ENCODE data around the gene BRIP1. TPM values are rescaled to one million over a fixed set of nuclear protein-coding genes. Genes with fewer than 3 reads are reported as not detected.
"Not testable (repeated sequence)": the region's sequence is repeated elsewhere in the genome, so short reads cannot be mapped to it uniquely, and the experiment has no call there.

Gene BRIP1
- total RNA-seq, 1 experiment from 2014 or later: 30.2 TPM

DNA sequence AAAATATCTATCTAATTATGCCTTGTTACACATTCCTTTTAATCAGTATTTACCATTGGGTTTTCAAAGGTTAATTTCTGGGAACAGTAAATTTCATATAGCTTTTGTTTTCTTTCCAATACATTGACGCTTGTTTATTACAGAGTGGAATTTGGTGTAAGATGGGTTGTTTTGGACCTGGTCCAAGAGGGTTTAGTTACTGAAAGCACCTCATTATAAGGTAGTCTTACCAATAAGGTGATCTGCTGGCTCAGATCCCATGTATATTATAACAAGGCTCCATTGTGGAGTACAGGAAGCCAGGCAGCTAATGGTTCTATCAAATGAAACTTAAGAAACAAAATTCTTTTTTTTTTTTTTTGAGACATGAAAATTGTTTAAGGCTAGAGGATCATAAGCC lies 185.0 kb downstream of the BRIP1 start:
- no peaks in the 10 kb centered on the region for H3K36me3 ChIP-seq (ENCODE audit: insufficient read depth, low read length, poor library complexity, severe bottlenecking)
- no peak for DNase-seq (ENCODE audit: low spot score)
- ChIA-PET POLR2A (ENCODE audit: low non-redundant PET) (no interaction called here), CTCF (no interaction called here)
- no TSS peak for BruUV-seq (replicated peaks)
- no peak overlapping the region for H3K4me3 ChIP-seq (ENCODE audit: low read depth, low read length, poor library complexity, severe bottlenecking)
- no peak for TF ChIP-seq EZH2 (IDR thresholded peaks at IDR 0.05; ENCODE audit: borderline replicate concordance, low read depth, low read length, poor library complexity, severe bottlenecking)
- H3K9me3 ChIP-seq (ENCODE audit: low read depth, low read length, poor library complexity, severe bottlenecking): no peaks in the 10 kb centered on the region
- H3K27me3 ChIP-seq (replicated peaks; ENCODE audit: insufficient read depth, low read depth, low read length, poor library complexity): no peaks in the 10 kb centered on the region
- intact Hi-C loops (cut with micrococcal nuclease; ENCODE audit: unreplicated experiment): no loop called here
- H3K4me1 ChIP-seq (ENCODE audit: insufficient read depth, low read length, poor library complexity, severe bottlenecking): no peaks in the 10 kb centered on the region
- no peak overlapping the region for H3K27ac ChIP-seq (ENCODE audit: low read depth, low read length, poor library complexity, severe bottlenecking)

- H3K27ac ChIP-seq (ENCODE audit: low read depth, low read length, poor library complexity, severe bottlenecking); H3K36me3 ChIP-seq (ENCODE audit: insufficient read depth, low read length, poor library complexity, severe bottlenecking); DNase-seq (ENCODE audit: low spot score); H3K4me3 ChIP-seq (ENCODE audit: low read depth, low read length, poor library complexity, severe bottlenecking); BruUV-seq (replicated peaks); H3K27me3 ChIP-seq (replicated peaks; ENCODE audit: insufficient read depth, low read depth, low read length, poor library complexity); POLR2A ChIA-PET (ENCODE audit: low non-redundant PET); H3K4me1 ChIP-seq (ENCODE audit: insufficient read depth, low read length, poor library complexity, severe bottlenecking); H3K9me3 ChIP-seq (ENCODE audit: low read depth, low read length, poor library complexity, severe bottlenecking); intact Hi-C loops (cut with micrococcal nuclease; ENCODE audit: unreplicated experiment): not testable (repeated sequence)
- CTCF ChIA-PET: interaction anchor here (0.6 kb wide), 1 partner anchor 530 kb away, joined by 4 read pairs; no protein-coding TSS in a partner anchor
These were observed 186.0 kb downstream of the BRIP1 start for GRCh38 chr17:61677150-61677811.

GRCh38 chr17:61676522-61676921 lies 186.8 kb downstream of the BRIP1 start:
- H3K27ac ChIP-seq (ENCODE audit: low read depth, low read length, poor library complexity, severe bottlenecking); H3K36me3 ChIP-seq (ENCODE audit: insufficient read depth, low read length, poor library complexity, severe bottlenecking); H3K9me3 ChIP-seq (ENCODE audit: low read depth, low read length, poor library complexity, severe bottlenecking); H3K4me3 ChIP-seq (ENCODE audit: low read depth, low read length, poor library complexity, severe bottlenecking); intact Hi-C loops (cut with micrococcal nuclease; ENCODE audit: unreplicated experiment); DNase-seq (ENCODE audit: low spot score); H3K4me1 ChIP-seq (ENCODE audit: insufficient read depth, low read length, poor library complexity, severe bottlenecking); H3K27me3 ChIP-seq (replicated peaks; ENCODE audit: insufficient read depth, low read depth, low read length, poor library complexity); POLR2A ChIA-PET (ENCODE audit: low non-redundant PET); BruUV-seq (replicated peaks): not testable (repeated sequence)
- CTCF ChIA-PET: interaction anchor here (0.6 kb wide), 2 partner anchors 389 to 529 kb away, joined by 4 to 6 read pairs; no protein-coding TSS in a partner anchor

GRCh38 chr17:61674609-61675008 lies 188.7 kb downstream of the BRIP1 start:
- H3K27ac ChIP-seq (ENCODE audit: low read depth, low read length, poor library complexity, severe bottlenecking); H3K4me1 ChIP-seq (ENCODE audit: insufficient read depth, low read length, poor library complexity, severe bottlenecking); H3K4me3 ChIP-seq (ENCODE audit: low read depth, low read length, poor library complexity, severe bottlenecking); H3K27me3 ChIP-seq (replicated peaks; ENCODE audit: insufficient read depth, low read depth, low read length, poor library complexity); CTCF ChIA-PET; H3K36me3 ChIP-seq (ENCODE audit: insufficient read depth, low read length, poor library complexity, severe bottlenecking); BruUV-seq (replicated peaks); H3K9me3 ChIP-seq (ENCODE audit: low read depth, low read length, poor library complexity, severe bottlenecking); intact Hi-C loops (cut with micrococcal nuclease; ENCODE audit: unreplicated experiment); DNase-seq (ENCODE audit: low spot score): not testable (repeated sequence)
- POLR2A ChIA-PET (ENCODE audit: low non-redundant PET): interaction anchor here (0.6 kb wide), 1 partner anchor 14 kb away, joined by 3 read pairs; no protein-coding TSS in a partner anchor

DNA sequence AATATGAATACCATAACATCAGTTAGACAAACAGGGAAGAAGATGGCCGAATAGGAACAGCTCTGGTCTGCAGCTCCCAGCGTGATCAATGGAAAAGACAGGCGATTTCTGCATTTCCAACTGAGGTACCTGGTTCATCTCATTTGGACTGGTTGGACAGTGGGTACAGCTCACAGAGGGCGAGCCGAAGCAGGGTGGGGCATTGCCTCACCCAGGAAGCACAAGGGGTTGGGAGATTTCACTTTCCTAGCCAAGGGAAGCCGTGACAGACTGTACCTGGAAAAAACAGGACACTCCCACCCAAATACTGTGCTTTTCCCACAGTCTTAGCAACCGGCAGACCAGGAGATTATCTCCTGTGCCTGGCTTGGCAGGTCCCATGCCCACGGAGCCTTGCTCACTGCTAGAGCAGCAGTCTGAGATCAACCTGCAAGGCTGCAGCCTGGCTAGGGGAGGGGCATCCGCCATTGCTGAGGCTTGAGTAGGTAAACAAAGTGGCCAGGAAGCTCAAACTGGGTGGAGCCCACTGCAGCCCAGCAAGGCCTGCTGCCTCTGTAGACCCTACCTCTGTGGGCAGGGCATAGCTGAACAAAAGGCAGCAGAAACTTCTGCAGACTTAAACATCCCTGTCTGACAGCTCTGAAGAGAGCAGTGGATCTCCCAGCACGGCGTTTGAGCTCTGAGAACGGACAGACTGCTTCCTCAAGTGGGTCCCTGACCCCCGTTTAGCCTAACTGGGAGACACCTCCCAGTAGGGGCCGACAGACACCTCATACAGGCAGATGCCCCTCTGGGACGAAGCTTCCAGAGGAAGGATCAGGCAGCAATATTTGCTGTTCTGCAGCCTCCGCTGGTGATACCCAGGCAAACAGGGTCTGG lies 190.1 kb downstream of the BRIP1 start:
- H3K27ac ChIP-seq (ENCODE audit: low read depth, low read length, poor library complexity, severe bottlenecking); BruUV-seq (replicated peaks); H3K27me3 ChIP-seq (replicated peaks; ENCODE audit: insufficient read depth, low read depth, low read length, poor library complexity); H3K36me3 ChIP-seq (ENCODE audit: insufficient read depth, low read length, poor library complexity, severe bottlenecking); H3K4me1 ChIP-seq (ENCODE audit: insufficient read depth, low read length, poor library complexity, severe bottlenecking); intact Hi-C loops (cut with micrococcal nuclease; ENCODE audit: unreplicated experiment); DNase-seq (ENCODE audit: low spot score); H3K9me3 ChIP-seq (ENCODE audit: low read depth, low read length, poor library complexity, severe bottlenecking); CTCF ChIA-PET; H3K4me3 ChIP-seq (ENCODE audit: low read depth, low read length, poor library complexity, severe bottlenecking): not testable (repeated sequence)
- POLR2A ChIA-PET (ENCODE audit: low non-redundant PET): interaction anchor here (0.7 kb wide), 1 partner anchor 105 kb away, joined by 3 read pairs; no protein-coding TSS in a partner anchor

All from A673 (cell line).